A673 (cell line): Measurements from ENCODE around the gene EPN2.

ENCODE experiments used
- CTCF ChIP-seq: fragments of 300-800, 200-600 bp; sonication (generic); conservative IDR thresholded peaks from 2 replicates; pipeline ENCODE4 v1.5.1; 2017; ENCODE audit warnings: low read depth, mild to moderate bottlenecking, antibody characterized with exemption, low read length, moderate library complexity, mixed read lengths
- EZH2 ChIP-seq: fragments of 200-600 bp; sonication (generic); IDR thresholded peaks from 2 replicates; pipeline ENCODE4 v1.6.1; 2017; ENCODE audit warnings: borderline replicate concordance, low read depth, mild to moderate bottlenecking, mixed read lengths, antibody characterized with exemption, low read length; ENCODE audit not compliant: poor library complexity, severe bottlenecking

GRCh38 chr17:19273731-19274130, 36.6 kb downstream of the EPN2 start:
- TF ChIP-seq CTCF (no peak), EZH2 (no peak)
